ENCODE data around the gene EML4. TPM values are rescaled to one million over a fixed set of nuclear protein-coding genes. Genes with fewer than 3 reads are reported as not detected.
"Not testable (repeated sequence)": the region's sequence is repeated elsewhere in the genome, so short reads cannot be mapped to it uniquely, and the experiment has no call there.

Gene EML4
- total RNA-seq, 1 donor from 2014 or later = 72.2 TPM

DNA sequence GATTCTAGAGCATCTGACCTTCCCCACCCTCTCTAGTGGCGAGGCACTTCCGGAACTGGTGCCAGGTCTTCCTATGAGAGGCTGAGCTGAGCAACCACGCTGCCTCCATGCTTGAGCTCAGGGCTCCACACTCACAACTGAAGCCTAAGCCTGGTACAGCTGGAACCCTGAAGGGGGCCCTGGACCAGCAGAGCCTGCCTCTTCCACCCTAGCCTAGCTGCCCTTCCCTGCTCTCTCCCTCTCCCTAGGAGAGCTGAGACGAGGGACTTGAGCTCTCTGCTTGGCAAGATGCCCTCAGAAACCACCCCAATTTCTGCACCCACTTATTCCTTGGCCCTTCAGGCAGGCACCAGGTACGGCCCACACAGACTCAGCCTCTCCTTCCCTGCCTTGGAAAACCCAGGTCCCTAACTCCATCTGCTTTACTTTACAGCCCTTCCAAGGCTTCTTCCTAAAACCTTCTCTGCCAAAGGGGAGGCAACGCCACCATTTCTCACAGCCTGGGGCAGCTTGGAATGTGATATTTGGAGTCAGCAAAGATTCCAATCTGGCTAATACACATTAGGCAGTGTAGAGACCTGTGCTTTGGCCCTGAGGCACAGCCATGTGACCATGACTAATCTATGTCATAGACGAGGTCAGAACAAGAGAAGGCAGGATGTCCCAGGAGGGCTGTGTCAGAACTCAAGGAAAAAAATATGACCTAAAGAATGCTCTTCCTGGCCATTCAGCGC is 173.1 kb downstream of the EML4 start:
- Mint-ChIP-seq H3K36me3 (ENCODE audit: low read depth) (peaks cover 32% of the 10 kb centered on the region), H3K4me3 (no peak overlapping the region), H3K4me1 (peaks cover 18% of the 10 kb centered on the region), H3K27me3 (ENCODE audit: low read depth) (no peaks in the 10 kb centered on the region), H3K9me3 (peaks cover 3% of the 10 kb centered on the region), H3K27ac (ENCODE audit: unreplicated experiment) (peak overlapping the region; percentile 52)
- TF ChIP-seq, protein P1, sequence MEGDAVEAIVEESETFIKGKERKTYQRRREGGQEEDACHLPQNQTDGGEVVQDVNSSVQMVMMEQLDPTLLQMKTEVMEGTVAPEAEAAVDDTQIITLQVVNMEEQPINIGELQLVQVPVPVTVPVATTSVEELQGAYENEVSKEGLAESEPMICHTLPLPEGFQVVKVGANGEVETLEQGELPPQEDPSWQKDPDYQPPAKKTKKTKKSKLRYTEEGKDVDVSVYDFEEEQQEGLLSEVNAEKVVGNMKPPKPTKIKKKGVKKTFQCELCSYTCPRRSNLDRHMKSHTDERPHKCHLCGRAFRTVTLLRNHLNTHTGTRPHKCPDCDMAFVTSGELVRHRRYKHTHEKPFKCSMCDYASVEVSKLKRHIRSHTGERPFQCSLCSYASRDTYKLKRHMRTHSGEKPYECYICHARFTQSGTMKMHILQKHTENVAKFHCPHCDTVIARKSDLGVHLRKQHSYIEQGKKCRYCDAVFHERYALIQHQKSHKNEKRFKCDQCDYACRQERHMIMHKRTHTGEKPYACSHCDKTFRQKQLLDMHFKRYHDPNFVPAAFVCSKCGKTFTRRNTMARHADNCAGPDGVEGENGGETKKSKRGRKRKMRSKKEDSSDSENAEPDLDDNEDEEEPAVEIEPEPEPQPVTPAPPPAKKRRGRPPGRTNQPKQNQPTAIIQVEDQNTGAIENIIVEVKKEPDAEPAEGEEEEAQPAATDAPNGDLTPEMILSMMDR (conservative IDR thresholded peaks at IDR 0.05) = no peak
- no peak for DNase-seq (ENCODE audit: low read depth, low spot score)

DNA sequence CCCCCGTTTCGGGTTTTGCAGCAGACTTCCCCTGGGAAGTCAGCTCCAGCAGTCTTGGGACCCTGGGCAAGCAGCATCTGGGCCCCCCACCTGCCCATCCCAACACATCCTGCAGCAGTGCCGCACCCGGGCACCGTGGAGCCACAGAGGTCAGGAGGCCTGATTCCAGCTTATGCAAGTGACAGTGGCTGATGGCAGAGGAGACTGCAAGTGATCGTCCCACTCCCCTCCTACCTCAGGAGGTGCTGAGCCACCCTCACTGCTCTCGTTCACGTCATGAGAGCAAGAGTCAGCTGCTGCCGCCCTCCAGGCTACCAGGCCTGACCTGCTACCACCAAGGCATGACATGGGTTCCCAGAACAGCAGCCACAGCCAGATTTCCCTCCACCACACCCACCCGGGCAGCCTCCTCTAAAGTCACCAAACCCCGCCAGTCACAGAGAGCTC is 173.7 kb downstream of the EML4 start:
- peaks cover 26% of the 10 kb centered on the region for H3K36me3 Mint-ChIP-seq (ENCODE audit: low read depth)

DNA sequence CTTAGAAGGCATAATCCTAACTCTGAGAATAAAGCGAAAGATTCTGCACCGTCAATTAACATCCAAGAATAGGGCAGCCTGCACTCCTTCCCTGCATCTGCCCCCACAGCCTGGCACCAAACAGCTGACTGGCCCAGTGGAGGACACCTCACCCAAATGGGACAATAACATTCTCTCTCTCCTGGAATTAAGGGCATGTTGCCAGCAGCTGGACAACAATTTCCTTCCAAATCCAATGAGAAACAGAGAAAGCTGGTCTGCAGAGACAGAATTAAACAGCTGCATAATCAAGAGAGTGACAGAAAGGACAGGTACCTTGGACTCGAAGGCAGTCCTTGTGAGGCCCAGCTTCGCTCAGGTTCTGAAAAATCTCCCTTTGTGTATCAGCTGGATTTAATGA is 176.8 kb downstream of the EML4 start:
- no peak for DNase-seq (ENCODE audit: low read depth, low spot score)
- H3K27ac Mint-ChIP-seq (ENCODE audit: unreplicated experiment) = no peak overlapping the region
- H3K4me1 Mint-ChIP-seq = peaks cover 18% of the 10 kb centered on the region
- H3K9me3 Mint-ChIP-seq = no peaks in the 10 kb centered on the region
- H3K36me3 Mint-ChIP-seq (ENCODE audit: low read depth) = peaks cover 9% of the 10 kb centered on the region
- H3K27me3 Mint-ChIP-seq (ENCODE audit: low read depth) = no peaks in the 10 kb centered on the region
- no peak overlapping the region for H3K4me3 Mint-ChIP-seq
- TF ChIP-seq, protein P1 (conservative IDR thresholded peaks at IDR 0.05) = no peak

More for the DNA sequence above, 173.7 kb downstream of the EML4 start:
- Mint-ChIP-seq H3K4me3 (peak overlapping the region; percentile 7), H3K27ac (ENCODE audit: unreplicated experiment) (peak overlapping the region; percentile 81), H3K9me3 (no peaks in the 10 kb centered on the region), H3K27me3 (ENCODE audit: low read depth) (no peaks in the 10 kb centered on the region), H3K4me1 (peaks cover 18% of the 10 kb centered on the region)
- TF ChIP-seq, protein P1 (conservative IDR thresholded peaks at IDR 0.05) = no peak
- DNase-seq (ENCODE audit: low read depth, low spot score) = no peak

DNA sequence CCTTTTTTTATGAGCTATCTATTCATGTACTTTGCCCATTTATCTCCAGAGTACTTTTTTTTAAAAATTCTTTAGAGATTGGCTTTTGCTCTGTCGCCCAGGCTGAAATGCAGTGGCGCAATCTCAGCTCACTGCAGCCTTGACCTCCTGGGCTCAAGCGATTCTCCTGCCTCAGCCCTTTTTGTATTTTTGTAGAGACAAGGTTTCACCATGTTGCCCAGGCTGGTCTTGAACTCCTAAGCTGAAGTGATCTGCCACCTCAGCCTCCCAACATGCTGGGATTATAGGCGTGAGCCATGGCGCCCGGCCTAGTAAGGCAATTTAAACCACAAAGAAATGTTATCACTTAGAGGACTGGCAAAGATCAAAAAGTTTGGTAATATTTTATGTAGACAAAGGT is 177.7 kb downstream of the EML4 start:
- H3K9me3 Mint-ChIP-seq; H3K36me3 Mint-ChIP-seq (ENCODE audit: low read depth); H3K4me3 Mint-ChIP-seq; DNase-seq (ENCODE audit: low read depth, low spot score); H3K27me3 Mint-ChIP-seq (ENCODE audit: low read depth); H3K27ac Mint-ChIP-seq (ENCODE audit: unreplicated experiment): not testable (repeated sequence)
- H3K4me1 Mint-ChIP-seq = peaks cover 12% of the 10 kb centered on the region

DNA sequence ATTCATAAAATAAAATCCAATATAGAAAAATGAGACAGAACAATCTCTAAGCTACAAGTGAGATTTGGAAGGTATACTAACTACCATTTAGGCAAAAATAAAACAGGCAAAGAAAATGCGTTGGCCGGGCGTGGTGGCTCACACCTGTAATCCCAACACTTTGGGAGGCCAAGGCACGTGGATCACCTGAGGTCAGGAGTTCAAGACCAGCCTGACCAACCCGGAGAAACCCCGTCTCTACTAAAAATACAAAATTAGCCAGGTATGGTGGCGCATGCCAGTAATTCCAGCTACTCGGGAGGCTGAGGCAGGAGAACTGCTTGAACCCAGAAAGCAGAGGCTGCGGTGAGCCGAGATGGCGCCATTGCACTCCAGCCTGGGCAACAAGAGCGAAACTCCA is 178.4 kb downstream of the EML4 start:
- not testable (repeated sequence) for H3K36me3 Mint-ChIP-seq (ENCODE audit: low read depth)

DNA sequence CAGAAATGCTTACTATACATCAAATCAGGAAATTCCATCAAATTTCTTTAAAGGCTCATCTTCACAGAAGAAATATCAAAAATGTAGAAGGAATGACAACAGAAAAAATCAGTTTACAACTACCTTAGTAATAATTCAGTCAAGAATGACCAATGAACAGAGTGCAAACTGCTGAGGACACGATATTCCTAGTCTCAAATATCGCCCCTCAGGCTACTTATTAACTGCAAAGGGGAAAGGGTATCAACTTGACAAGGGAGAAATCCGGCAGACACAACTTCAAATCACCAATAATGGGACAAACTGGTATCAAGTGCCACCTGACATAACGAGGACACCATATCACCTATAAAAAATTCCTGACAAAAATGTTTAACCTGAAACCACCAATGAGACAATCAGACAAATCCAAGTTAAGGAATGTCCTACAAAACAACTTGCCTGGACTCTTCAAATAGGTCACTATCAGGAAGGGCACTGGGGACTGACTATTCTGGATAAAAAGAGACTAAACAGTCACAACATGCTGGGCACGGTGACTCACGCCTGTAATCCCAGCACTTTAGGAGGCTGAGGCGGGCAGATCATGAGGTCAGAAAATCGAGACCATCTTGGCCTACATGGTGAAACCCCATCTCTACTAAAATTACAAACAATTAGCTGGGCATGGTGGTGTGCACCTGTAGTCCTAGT is 179.1 kb downstream of the EML4 start:
- TF ChIP-seq, protein P1 (conservative IDR thresholded peaks at IDR 0.05) = no peak
- no peak for DNase-seq (ENCODE audit: low read depth, low spot score)
- H3K9me3 Mint-ChIP-seq = no peaks in the 10 kb centered on the region
- H3K4me1 Mint-ChIP-seq = peaks cover under 1% of the 10 kb centered on the region
- H3K27me3 Mint-ChIP-seq (ENCODE audit: low read depth) = no peaks in the 10 kb centered on the region
- H3K4me3 Mint-ChIP-seq = no peak overlapping the region
- peaks cover 6% of the 10 kb centered on the region for H3K36me3 Mint-ChIP-seq (ENCODE audit: low read depth)
- H3K27ac Mint-ChIP-seq (ENCODE audit: unreplicated experiment) = no peak overlapping the region

More for the DNA sequence above, 178.4 kb downstream of the EML4 start:
- not testable (repeated sequence) for H3K4me3 Mint-ChIP-seq; H3K4me1 Mint-ChIP-seq; DNase-seq (ENCODE audit: low read depth, low spot score); H3K27ac Mint-ChIP-seq (ENCODE audit: unreplicated experiment); H3K27me3 Mint-ChIP-seq (ENCODE audit: low read depth); H3K9me3 Mint-ChIP-seq
